Neuronal stem cell (in vitro differentiated cells): Measurements from ENCODE around the gene RPUSD1.

ENCODE experiments used
- DNase-seq: peaks from one replicate; pipeline ENCODE4 v3.0.0-alpha.2; 2013; ENCODE audit warnings: low spot score
- H2AFZ ChIP-seq: one replicate; pipeline ENCODE4 v1.6.1; 2013; ENCODE audit warnings: mild to moderate bottlenecking, low read length, inconsistent platforms
- H2AK5ac ChIP-seq: 2 replicates; pipeline ENCODE4 v1.6.1; 2013; ENCODE audit warnings: low read depth, mild to moderate bottlenecking, inconsistent platforms, low read length, moderate library complexity, mixed read lengths
- H2BK120ac ChIP-seq: 2 replicates; pipeline ENCODE4 v1.6.1; 2013; ENCODE audit warnings: low read depth, mild to moderate bottlenecking, inconsistent platforms, low read length, moderate library complexity, mixed read lengths
- H2BK12ac ChIP-seq: one replicate; pipeline ENCODE4 v1.6.1; 2013; ENCODE audit warnings: low read length, inconsistent platforms
- H2BK15ac ChIP-seq: 2 replicates; pipeline ENCODE4 v1.6.1; 2013; ENCODE audit warnings: mild to moderate bottlenecking, low read length, inconsistent platforms, mixed read lengths
- H2BK5ac ChIP-seq: one replicate; pipeline ENCODE4 v1.6.1; 2013; ENCODE audit warnings: inconsistent platforms, mild to moderate bottlenecking, low read length, moderate library complexity
- H3K14ac ChIP-seq: one replicate; pipeline ENCODE4 v1.6.1; 2013; ENCODE audit warnings: low read length, inconsistent platforms
- H3K18ac ChIP-seq: 2 replicates; pipeline ENCODE4 v1.6.1; 2013; ENCODE audit warnings: low read length, inconsistent platforms
- H3K23ac ChIP-seq: 2 replicates; pipeline ENCODE4 v1.6.1; 2013; ENCODE audit warnings: low read depth, mild to moderate bottlenecking, mixed read lengths, low read length, inconsistent platforms; ENCODE audit not compliant: poor library complexity
- H3K27ac ChIP-seq: replicated peaks from 3 replicates; pipeline ENCODE4 v1.5.1; 2013; ENCODE audit warnings: low read length, inconsistent platforms
- H3K27me3 ChIP-seq, 3 experiments: 2 replicates each; pipeline ENCODE4 v1.6.1; 2013; ENCODE audit warnings: low read length in 3 of 3, mild to moderate bottlenecking in 2 of 3, inconsistent platforms in 1 of 3, low read depth in 1 of 3, mixed read lengths in 1 of 3, moderate library complexity in 1 of 3; ENCODE audit not compliant: control insufficient read depth in 3 of 3, insufficient read depth in 3 of 3
- H3K36me3 ChIP-seq, 2 donors: replicated peaks in 1 of 2; 2 replicates each; pipeline ENCODE4 v1.6.1; 2013; ENCODE audit warnings: low read length in 2 of 2; ENCODE audit not compliant: control insufficient read depth in 2 of 2, insufficient read depth in 2 of 2
- H3K4ac ChIP-seq: 2 replicates; pipeline ENCODE4 v1.6.1; 2013; ENCODE audit warnings: inconsistent platforms, mild to moderate bottlenecking, low read length, moderate library complexity
- H3K4me1 ChIP-seq, 2 donors: 1 replicate in 1 of 2; 2 replicates in 1 of 2; pipeline ENCODE4 v1.6.1; 2013; ENCODE audit warnings: low read length in 2 of 2, low read depth in 1 of 2; ENCODE audit not compliant: control insufficient read depth in 2 of 2, insufficient read depth in 1 of 2
- H3K4me2 ChIP-seq: one replicate; pipeline ENCODE4 v1.6.1; 2013; ENCODE audit warnings: mild to moderate bottlenecking, low read length, inconsistent platforms; ENCODE audit not compliant: insufficient read depth, poor library complexity, severe bottlenecking
- H3K4me3 ChIP-seq, 2 donors: 2 replicates each; pipeline ENCODE4 v1.5.1; 2013; ENCODE audit warnings: low read length in 2 of 2, mild to moderate bottlenecking in 2 of 2, inconsistent platforms in 1 of 2, moderate library complexity in 1 of 2
- H3K79me1 ChIP-seq: one replicate; pipeline ENCODE4 v1.6.1; 2013; ENCODE audit warnings: low read depth, mild to moderate bottlenecking, inconsistent platforms, low read length, moderate library complexity
- H3K9ac ChIP-seq: one replicate; pipeline ENCODE4 v1.6.1; 2013; ENCODE audit warnings: mild to moderate bottlenecking, low read depth, low read length, inconsistent platforms; ENCODE audit not compliant: poor library complexity
- H3K9me3 ChIP-seq, 2 donors: replicated peaks in 1 of 2; 2 replicates each; pipeline versions ENCODE3 to v1.6.1; 2013; ENCODE audit warnings: low read length in 2 of 2, mild to moderate bottlenecking in 2 of 2, inconsistent platforms in 1 of 2, low read depth in 1 of 2, mixed read lengths in 1 of 2, moderate library complexity in 1 of 2; ENCODE audit not compliant: control insufficient read depth in 2 of 2, insufficient read depth in 1 of 2
- H4K8ac ChIP-seq: one replicate; pipeline ENCODE4 v1.6.1; 2013; ENCODE audit warnings: low read depth, mild to moderate bottlenecking, inconsistent platforms, low read length, moderate library complexity
- H4K91ac ChIP-seq: one replicate; pipeline ENCODE4 v1.6.1; 2013; ENCODE audit warnings: low read length, low read depth, mild to moderate bottlenecking, inconsistent platforms; ENCODE audit not compliant: poor library complexity
- WGBS, 2 donors: extraction: QIAGEN DNeasy Blood & Tissue Kit; methylation state at CpG; one replicate each; pipeline ENCODE4 v1.1.7; 2013; ENCODE audit warnings: missing lambda C conversion rate in 2 of 2, mixed read lengths in 1 of 2; ENCODE audit not compliant: insufficient read length in 2 of 2, insufficient replicate concordance in 1 of 2; ENCODE audit errors: extremely low coverage in 2 of 2; 5-methylcytosine and 5-hydroxymethylcytosine counted together

The RPUSD1 gene

GRCh38 chr16:803754-804080 lies 15.5 kb upstream of the RPUSD1 start:
- H3K36me3 ChIP-seq: no peaks in the 10 kb centered on the region
- H2AFZ ChIP-seq: no peak overlapping the region
- peaks cover 0 to 3% of the 10 kb centered on the region in 2 donors for H3K9me3 ChIP-seq
- H3K27me3 ChIP-seq: peaks cover 0 to 40% (median 13%) of the 10 kb centered on the region in 3 experiments
- H3K18ac ChIP-seq: no peak overlapping the region
- H4K8ac ChIP-seq: no peak overlapping the region
- no peak overlapping the region for H3K27ac ChIP-seq
- H2BK12ac ChIP-seq: no peak overlapping the region
- no CpG with 5 or more reads among the region's 8 CpGs for WGBS, 2 donors
- no peak overlapping the region for H2BK5ac ChIP-seq
- no peak overlapping the region for H3K4ac ChIP-seq
- H3K23ac ChIP-seq: peak overlapping the region; percentile 65
- no peak overlapping the region for H4K91ac ChIP-seq
- peak overlapping the region; percentile 37 for H2BK15ac ChIP-seq
- peaks cover 13 to 15% of the 10 kb centered on the region in 2 donors for H3K4me1 ChIP-seq
- no peak overlapping the region for H2BK120ac ChIP-seq
- H3K14ac ChIP-seq: no peak overlapping the region
- no peak overlapping the region for H3K4me2 ChIP-seq
- no peak overlapping the region for H2AK5ac ChIP-seq
- no peak for DNase-seq
- H3K79me1 ChIP-seq: peaks cover 5% of the 10 kb centered on the region
- no peak overlapping the region for H3K9ac ChIP-seq
- H3K4me3 ChIP-seq: no peak overlapping the region

GRCh38 chr16:802914-803753 lies 15.0 kb upstream of the RPUSD1 start:
- Histone ChIP-seq H2AFZ (no peak overlapping the region), H3K27ac (no peak overlapping the region), H3K9me3 (no peaks in the 10 kb centered on the region), H4K91ac (no peak overlapping the region), H3K79me1 (peaks cover 5% of the 10 kb centered on the region), H2BK15ac (peak overlapping the region; percentile 88), H2BK12ac (peak overlapping the region; percentile 41), H3K23ac (peak overlapping the region; percentile 67), H3K27me3 (peaks cover 0 to 40% (median 13%) of the 10 kb centered on the region in 3 experiments), H2BK5ac (no peak overlapping the region), H3K36me3 (no peaks in the 10 kb centered on the region), H3K4me3 (peak overlapping the region in 1 of 2 donors; percentile 9), H2BK120ac (no peak overlapping the region), H4K8ac (no peak overlapping the region), H3K14ac (no peak overlapping the region), H3K18ac (peak overlapping the region; percentile 64), H3K9ac (no peak overlapping the region), H2AK5ac (peak overlapping the region; percentile 79), H3K4ac (no peak overlapping the region), H3K4me2 (no peak overlapping the region), H3K4me1 (peaks cover 13 to 15% of the 10 kb centered on the region in 2 donors)
- no peak for DNase-seq
- WGBS, 2 donors: no CpG with 5 or more reads among the region's 33 CpGs

DNA sequence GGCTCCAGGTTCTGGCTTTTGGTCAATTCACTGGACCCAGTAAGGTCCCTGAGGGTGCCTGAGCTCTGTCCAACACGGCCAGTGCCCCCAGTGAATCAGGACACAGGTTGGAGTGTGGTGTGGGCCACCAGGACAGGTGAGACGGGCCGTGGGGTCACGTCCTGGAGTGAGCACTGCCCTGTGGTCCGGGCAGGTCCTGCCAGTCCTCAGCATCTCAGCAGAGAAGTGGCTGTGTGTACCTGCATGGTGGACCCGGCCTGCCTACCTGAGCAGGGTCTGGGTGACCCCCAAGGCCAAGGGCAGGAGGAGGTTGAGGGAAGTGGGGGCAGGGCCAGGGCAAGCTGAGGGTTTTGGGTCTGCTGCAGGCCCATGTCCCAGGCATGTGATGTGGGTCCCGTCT lies 14.3 kb upstream of the RPUSD1 start:
- Histone ChIP-seq H3K4me2 (no peak overlapping the region), H3K9ac (no peak overlapping the region), H3K23ac (peak overlapping the region; percentile 67), H3K36me3 (peaks cover 2 to 5% of the 10 kb centered on the region in 2 donors), H3K4me3 (peak overlapping the region in 1 of 2 donors; percentile 61), H3K79me1 (peaks cover 4% of the 10 kb centered on the region), H3K27me3 (peaks cover 0 to 40% (median 13%) of the 10 kb centered on the region in 3 experiments), H4K8ac (no peak overlapping the region), H3K4ac (no peak overlapping the region), H2BK5ac (peak overlapping the region; percentile 39), H3K27ac (no peak overlapping the region), H2BK12ac (no peak overlapping the region), H3K4me1 (peaks cover 13 to 15% of the 10 kb centered on the region in 2 donors), H3K9me3 (peaks cover 0 to 2% of the 10 kb centered on the region in 2 donors), H2BK120ac (no peak overlapping the region), H4K91ac (no peak overlapping the region), H2AK5ac (peak overlapping the region; percentile 79), H3K14ac (peak overlapping the region; percentile 75), H2BK15ac (peak overlapping the region; percentile 88), H3K18ac (no peak overlapping the region), H2AFZ (no peak overlapping the region)
- no peak for DNase-seq
- no CpG with 5 or more reads among the region's 7 CpGs for WGBS, 2 donors

DNA sequence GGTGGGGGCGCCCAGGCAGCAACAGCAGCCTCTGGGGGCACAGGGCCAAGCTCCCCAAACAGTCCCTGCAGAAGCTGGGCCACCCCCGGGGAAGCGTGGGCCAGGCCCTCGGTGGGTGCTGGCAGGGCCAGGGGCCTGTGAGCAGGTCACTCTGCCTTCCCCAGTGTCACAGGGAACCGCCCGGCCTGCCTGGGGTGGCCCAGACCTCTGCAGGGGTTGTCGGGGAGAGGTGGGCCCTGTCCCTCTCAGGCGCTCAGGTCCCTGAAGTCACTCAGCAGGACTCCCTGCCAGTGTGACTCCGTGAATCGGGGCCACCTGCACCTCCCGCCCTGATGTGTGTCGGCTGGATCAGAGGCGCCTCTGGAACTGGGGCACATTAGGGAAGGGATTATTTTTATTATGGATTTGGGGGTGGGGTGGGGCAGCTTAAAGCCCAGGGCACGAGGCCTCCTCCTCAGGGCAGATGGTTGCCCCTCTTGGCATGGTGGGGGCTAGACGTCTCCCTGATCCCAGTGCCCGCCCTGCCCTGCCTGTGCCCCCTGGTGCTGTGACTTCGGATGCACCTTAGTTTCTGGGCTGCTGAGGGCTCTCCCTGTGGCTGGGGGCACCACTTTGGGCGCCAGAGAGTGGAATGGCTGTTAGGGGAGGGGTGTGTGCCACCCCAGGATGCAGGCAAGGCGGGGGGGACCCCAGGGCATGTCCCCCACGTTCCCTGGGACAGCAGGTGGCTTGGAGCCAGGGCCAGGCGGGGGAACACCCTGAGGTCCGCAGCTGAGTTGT lies 13.6 kb upstream of the RPUSD1 start:
- Histone ChIP-seq H2AFZ (no peak overlapping the region), H3K9me3 (peaks cover 0 to 2% of the 10 kb centered on the region in 2 donors), H3K18ac (peak overlapping the region; percentile 57), H3K27me3 (peaks cover 0 to 40% (median 13%) of the 10 kb centered on the region in 3 experiments), H4K8ac (peak overlapping the region; percentile 65), H2BK15ac (peak overlapping the region; percentile 78), H3K9ac (peak overlapping the region; percentile 21), H2BK120ac (no peak overlapping the region), H2AK5ac (peak overlapping the region; percentile 89), H3K14ac (peak overlapping the region; percentile 21), H3K79me1 (peaks cover 2% of the 10 kb centered on the region), H3K23ac (peak overlapping the region; percentile 29), H3K36me3 (peaks cover 4 to 10% of the 10 kb centered on the region in 2 donors), H3K4ac (peak overlapping the region; percentile 23), H4K91ac (no peak overlapping the region), H3K4me3 (no peak overlapping the region), H3K27ac (no peak overlapping the region), H2BK5ac (peak overlapping the region; percentile 39), H3K4me1 (peaks cover 13 to 15% of the 10 kb centered on the region in 2 donors), H2BK12ac (peak overlapping the region; percentile 73), H3K4me2 (no peak overlapping the region)
- WGBS, 2 donors: no CpG with 5 or more reads among the region's 22 CpGs
- DNase-seq: no peak
